Heart left ventricle (tissue), 13 donors: Measurements from ENCODE around the gene SAP30BP.

ENCODE experiments used
- POLR2A ChIP-seq, 2 donors: fragments of 450-650 bp; IDR thresholded peaks; one replicate each; pipeline ENCODE4 v1.6.1; 2017; ENCODE audit warnings: antibody characterized with exemption in 2 of 2, mild to moderate bottlenecking in 2 of 2, moderate library complexity in 2 of 2
- TF ChIP-seq, protein P1 (sequence below), 12 donors: fragments of 200-600 bp; sonication (generic) in 4 of 12; IDR thresholded peaks; one replicate each; pipeline versions ENCODE4 v1.5.0 to v1.8.0; 2018 to 2022; ENCODE audit warnings: antibody characterized with exemption in 12 of 12, mild to moderate bottlenecking in 5 of 12
- donor health status: ischemic (EF 13 %, LVEDD 7.1; RV severe dilation, severe dysfunction).
- donor health status: DM: no; HTN: yes; CAD: no.
- donor health status: DM: no; HTN: no; CAD: no.
- donor health status: ischemic (EF 25% LVEDD 6.9; RV normal size, moderate dysfunction).
- donor health status: ischemic (EF 25% LVEDD 5.7; RV mildly dilated, moderate dysfunction).
- donor health status: ischemic (EF 35%, LVEDD 5.7; RV mildly dilated, moderate dysfunction).
- donor health status: nonischemic (EF 11% LVEDD 7.7; RV severe dilation, severe dysfunction).
- donor health status: DM: yes; HTN: yes; CAD: no.
- donor health status: PGD.
- donor health status: ischemic (EF 29% LVEDD 5.4; RV normal size, mild dysfunction).
- donor health status: nonischemic (EF 23%, LVEDD 6.1; RV moderate dilation, normal function).

DNA sequence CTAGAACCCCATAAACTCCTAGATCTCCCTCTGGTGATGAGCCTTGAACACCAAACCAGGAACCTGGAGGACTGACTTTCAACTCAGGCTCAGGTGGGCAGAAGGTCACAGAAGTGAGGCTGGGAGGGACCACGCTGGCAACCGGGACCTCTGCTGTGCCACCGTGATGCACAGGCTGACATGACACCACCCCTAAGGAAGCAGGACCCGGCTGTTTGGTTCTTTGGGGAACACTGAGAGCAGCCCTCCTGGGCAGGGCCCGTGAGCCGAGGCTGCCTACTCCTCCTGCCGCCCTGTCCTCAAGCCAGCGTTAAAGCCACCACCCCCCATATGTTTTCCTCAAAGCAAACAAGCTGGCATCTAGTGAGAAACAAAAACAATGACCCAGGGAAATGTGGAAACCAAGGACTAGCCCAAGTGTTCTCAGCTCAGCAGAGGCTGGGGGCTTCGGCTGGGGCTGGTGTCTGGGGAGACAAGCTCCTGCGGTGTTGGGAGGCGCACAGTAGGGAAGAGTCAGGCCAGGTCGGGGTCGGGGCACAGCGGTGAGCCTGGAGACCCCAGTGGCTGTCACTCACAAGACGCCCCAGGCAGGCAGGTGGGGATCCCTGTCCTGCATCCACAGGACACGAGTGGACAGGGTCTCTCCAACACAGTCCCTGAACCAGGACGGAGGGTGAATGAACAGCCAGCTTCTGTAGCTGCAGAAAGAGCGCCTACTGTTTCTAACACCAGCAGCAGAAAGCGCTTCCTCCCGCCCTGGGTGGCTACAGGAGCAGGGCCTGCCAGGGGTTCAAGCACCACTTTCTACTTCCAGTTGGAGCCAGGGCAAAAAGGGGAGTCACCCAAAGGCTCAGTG lies 32.2 kb upstream of the SAP30BP start:
- no peak for TF ChIP-seq POLR2A (IDR thresholded peaks at IDR 0.05)
- TF ChIP-seq, protein P1, sequence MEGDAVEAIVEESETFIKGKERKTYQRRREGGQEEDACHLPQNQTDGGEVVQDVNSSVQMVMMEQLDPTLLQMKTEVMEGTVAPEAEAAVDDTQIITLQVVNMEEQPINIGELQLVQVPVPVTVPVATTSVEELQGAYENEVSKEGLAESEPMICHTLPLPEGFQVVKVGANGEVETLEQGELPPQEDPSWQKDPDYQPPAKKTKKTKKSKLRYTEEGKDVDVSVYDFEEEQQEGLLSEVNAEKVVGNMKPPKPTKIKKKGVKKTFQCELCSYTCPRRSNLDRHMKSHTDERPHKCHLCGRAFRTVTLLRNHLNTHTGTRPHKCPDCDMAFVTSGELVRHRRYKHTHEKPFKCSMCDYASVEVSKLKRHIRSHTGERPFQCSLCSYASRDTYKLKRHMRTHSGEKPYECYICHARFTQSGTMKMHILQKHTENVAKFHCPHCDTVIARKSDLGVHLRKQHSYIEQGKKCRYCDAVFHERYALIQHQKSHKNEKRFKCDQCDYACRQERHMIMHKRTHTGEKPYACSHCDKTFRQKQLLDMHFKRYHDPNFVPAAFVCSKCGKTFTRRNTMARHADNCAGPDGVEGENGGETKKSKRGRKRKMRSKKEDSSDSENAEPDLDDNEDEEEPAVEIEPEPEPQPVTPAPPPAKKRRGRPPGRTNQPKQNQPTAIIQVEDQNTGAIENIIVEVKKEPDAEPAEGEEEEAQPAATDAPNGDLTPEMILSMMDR (IDR thresholded peaks at IDR 0.05) = no peak
